ENCODE measurements around the gene VSTM2B.

VSTM2B gene

GRCh38 chr19:29497241-29497640, 28.6 kb upstream of the VSTM2B start:
- no peak for DNase-seq (ENCODE audit: low read depth)

- DNase-seq (ENCODE audit: low read depth) = no peak
Measured at GRCh38 chr19:29497686-29498436, 27.9 kb upstream of the VSTM2B start.

- DNase-seq (ENCODE audit: low read depth) = no peak
Measured at GRCh38 chr19:29499261-29499920, 26.4 kb upstream of the VSTM2B start.

GRCh38 chr19:29499921-29500590, 25.7 kb upstream of the VSTM2B start:
- DNase-seq (ENCODE audit: low read depth) = no peak

- no peak for DNase-seq (ENCODE audit: low read depth)
Measured at GRCh38 chr19:29501816-29502580, 23.8 kb upstream of the VSTM2B start.

GRCh38 chr19:29502581-29502850, 23.3 kb upstream of the VSTM2B start:
- no peak for DNase-seq (ENCODE audit: low read depth)

- no peak for DNase-seq (ENCODE audit: low read depth)
Measured at GRCh38 chr19:29503140-29503758, 22.5 kb upstream of the VSTM2B start.

- DNase-seq (ENCODE audit: low read depth) = no peak
Measured at GRCh38 chr19:29503785-29504184, 22.0 kb upstream of the VSTM2B start.

GRCh38 chr19:29504454-29504853, 21.3 kb upstream of the VSTM2B start:
- no peak for DNase-seq (ENCODE audit: low read depth)

GRCh38 chr19:29505097-29505824, 20.5 kb upstream of the VSTM2B start:
- DNase-seq (ENCODE audit: low read depth) = no peak

- DNase-seq (ENCODE audit: low read depth) = no peak
Measured at GRCh38 chr19:29506619-29506911, 19.2 kb upstream of the VSTM2B start.

- DNase-seq (ENCODE audit: low read depth) = no peak
Measured at GRCh38 chr19:29507081-29507860, 18.5 kb upstream of the VSTM2B start.

GRCh38 chr19:29508181-29508580, 17.6 kb upstream of the VSTM2B start:
- DNase-seq (ENCODE audit: low read depth) = no peak

- DNase-seq (ENCODE audit: low read depth) = no peak
Measured at GRCh38 chr19:29509456-29509855, 16.3 kb upstream of the VSTM2B start.

GRCh38 chr19:29510701-29511265, 15.0 kb upstream of the VSTM2B start:
- DNase-seq (ENCODE audit: low read depth) = no peak

- DNase-seq (ENCODE audit: low read depth) = no peak
Measured at GRCh38 chr19:29511768-29512167, 14.0 kb upstream of the VSTM2B start.

GRCh38 chr19:29512748-29513147, 13.0 kb upstream of the VSTM2B start:
- DNase-seq (ENCODE audit: low read depth) = no peak

- DNase-seq (ENCODE audit: low read depth) = no peak
Measured at GRCh38 chr19:29514525-29515232, 11.1 kb upstream of the VSTM2B start.

- DNase-seq (ENCODE audit: low read depth) = no peak
Measured at GRCh38 chr19:29515233-29515619, 10.6 kb upstream of the VSTM2B start.

Measured in activated T-cell treated with anti-CD3 and anti-CD28 coated beads for 48 hours (primary cell).